Myocyte (in vitro differentiated cells): ENCODE results near the gene POLD4. TPM values are rescaled to one million over a fixed set of nuclear protein-coding genes. Genes with fewer than 3 reads are reported as not detected.
"Not testable (repeated sequence)": the region's sequence is repeated elsewhere in the genome, so short reads cannot be mapped to it uniquely, and the experiment has no call there.

Source experiments
- DNase-seq: peaks from one replicate; pipeline ENCODE4 v3.0.0-alpha.2; 2012; ENCODE audit warnings: low read depth
- total RNA-seq: library from RNA; depleted of rRNA; stranded (reverse); fragments of >200 nt; gene quantifications from 2 replicates; pipeline ENCODE4 v1.2.3, GENCODE V29; 2014

The POLD4 gene
- total RNA-seq, 1 donor from 2014 or later = 105 TPM

- peak; percentile 91 for DNase-seq
Measured at GRCh38 chr11:67354075-67355022, 1.0 kb upstream of the POLD4 start.

- DNase-seq = peak; percentile 75
Measured at GRCh38 chr11:67352546-67353316, 615 bp downstream of the POLD4 start.

GRCh38 chr11:67351275-67352005, 1.9 kb downstream of the POLD4 start:
- DNase-seq = peak; percentile 76

GRCh38 chr11:67349928-67350465, 3.3 kb downstream of the POLD4 start:
- DNase-seq = no peak

- DNase-seq = no peak
Measured at GRCh38 chr11:67349457-67349856, 3.9 kb downstream of the POLD4 start.

- DNase-seq = no peak
Measured at GRCh38 chr11:67349036-67349435, 4.3 kb downstream of the POLD4 start.

- DNase-seq = no peak
Measured at GRCh38 chr11:67347964-67348749, 5.2 kb downstream of the POLD4 start.

GRCh38 chr11:67345920-67346819, 7.2 kb downstream of the POLD4 start:
- peak; percentile 42 for DNase-seq

GRCh38 chr11:67345247-67345919, 8.0 kb downstream of the POLD4 start:
- no peak for DNase-seq

GRCh38 chr11:67344264-67344663, 9.1 kb downstream of the POLD4 start:
- DNase-seq = no peak

GRCh38 chr11:67337257-67337656, 16.1 kb downstream of the POLD4 start:
- DNase-seq = no peak

GRCh38 chr11:67332081-67332691, 21.2 kb downstream of the POLD4 start:
- DNase-seq = no peak

GRCh38 chr11:67323526-67323925, 29.8 kb downstream of the POLD4 start:
- DNase-seq = no peak

GRCh38 chr11:67322049-67322448, 31.3 kb downstream of the POLD4 start:
- no peak for DNase-seq

GRCh38 chr11:67321313-67321871, 32.0 kb downstream of the POLD4 start:
- peak; percentile 7 for DNase-seq

GRCh38 chr11:67320691-67321090, 32.7 kb downstream of the POLD4 start:
- DNase-seq = no peak

- DNase-seq = no peak
Measured at GRCh38 chr11:67320011-67320410, 33.3 kb downstream of the POLD4 start.

- DNase-seq = not testable (repeated sequence)
Measured at GRCh38 chr11:67318876-67319275, 34.5 kb downstream of the POLD4 start.
